Tibial artery (tissue), 4 donors: ENCODE measurements around the gene ISY1.

Experiments
- DNase-seq, 2 donors: peaks; one replicate each; pipeline ENCODE4 v3.0.0-alpha.2; 2019
- H3K27ac ChIP-seq, 2 donors: fragments of 200-600 bp; sonication (generic) in 1 of 2; 1 replicate in 1 of 2; 2 replicates in 1 of 2; pipeline ENCODE4 v1.5.1; 2018 to 2019; ENCODE audit warnings: mild to moderate bottlenecking in 1 of 2
- H3K27me3 ChIP-seq, 2 donors: fragments of 200-600 bp; sonication (generic) in 1 of 2; one replicate each; pipeline versions ENCODE4 v1.5.1 to v1.6.0; 2016 to 2019
- H3K36me3 ChIP-seq, 3 donors: fragments of 200-600 bp; sonication (generic) in 2 of 3; one replicate each; pipeline ENCODE4 v1.5.1; 2016 to 2019; ENCODE audit warnings: mild to moderate bottlenecking in 2 of 3
- H3K4me1 ChIP-seq, 4 donors: fragments of 200-600 bp; sonication (generic) in 2 of 4; 1 replicate in 3 of 4; 2 replicates in 1 of 4; pipeline ENCODE4 v1.5.1; 2016 to 2019
- H3K4me3 ChIP-seq, 2 donors: fragments of 200-600 bp; sonication (generic) in 1 of 2; 1 replicate in 1 of 2; 2 replicates in 1 of 2; pipeline ENCODE4 v1.5.1; 2018 to 2019; ENCODE audit warnings: mild to moderate bottlenecking in 2 of 2
- H3K9me3 ChIP-seq, 3 donors: fragments of 200-600 bp; sonication (generic) in 1 of 3; one replicate each; pipeline ENCODE4 v1.5.1; 2016 to 2019
- CTCF ChIP-seq, 2 experiments: fragments of 200-600 bp in 1 of 2; fragments of 450-650 bp in 1 of 2; IDR thresholded peaks; one replicate each; pipeline ENCODE4 v1.5.1; 2017 to 2019; ENCODE audit warnings: antibody characterized with exemption in 2 of 2, mild to moderate bottlenecking in 1 of 2, moderate library complexity in 1 of 2
- intact Hi-C: fragments of 100-400 bp; cut with DNase I; formaldehyde crosslinking; loops from one replicate; pipeline ENCODE4 v1.15.0; 2023; ENCODE audit warnings: low total_unique reads

The ISY1 gene

GRCh38 chr3:129085818-129086217, 75.0 kb downstream of the ISY1 start:
- DNase-seq: no peak
- H3K9me3 ChIP-seq: no peaks in the 10 kb centered on the region
- intact Hi-C loops: no loop called here
- H3K27me3 ChIP-seq: no peaks in the 10 kb centered on the region
- H3K27ac ChIP-seq: peak overlapping the region; percentile 59 to 71
- TF ChIP-seq CTCF (IDR thresholded peaks at IDR 0.05): no peak
- H3K36me3 ChIP-seq: no peaks in the 10 kb centered on the region
- no peak overlapping the region for H3K4me3 ChIP-seq
- peaks cover 4 to 14% (median 11%) of the 10 kb centered on the region in 4 donors for H3K4me1 ChIP-seq

- no peak for DNase-seq
- Histone ChIP-seq H3K9me3 (no peaks in the 10 kb centered on the region), H3K4me1 (peaks cover 4 to 14% (median 11%) of the 10 kb centered on the region in 4 donors), H3K36me3 (no peaks in the 10 kb centered on the region), H3K27ac (no peak overlapping the region), H3K27me3 (no peaks in the 10 kb centered on the region), H3K4me3 (no peak overlapping the region)
- no peak for TF ChIP-seq CTCF (IDR thresholded peaks at IDR 0.05)
- intact Hi-C loops: no loop called here
Observed at GRCh38 chr3:129085165-129085715, 75.6 kb downstream of the ISY1 start.

- no peaks in the 10 kb centered on the region for H3K9me3 ChIP-seq
- intact Hi-C loops: no loop called here
- no peaks in the 10 kb centered on the region for H3K27me3 ChIP-seq
- H3K36me3 ChIP-seq: no peaks in the 10 kb centered on the region
- TF ChIP-seq CTCF (IDR thresholded peaks at IDR 0.05): no peak
- H3K4me3 ChIP-seq: no peak overlapping the region
- no peak for DNase-seq
- H3K27ac ChIP-seq: no peak overlapping the region
- H3K4me1 ChIP-seq: peaks cover 4 to 14% (median 11%) of the 10 kb centered on the region in 4 donors
Observed at GRCh38 chr3:129084501-129084900, 76.4 kb downstream of the ISY1 start.

GRCh38 chr3:129082026-129082425, 78.8 kb downstream of the ISY1 start:
- Histone ChIP-seq H3K27me3 (no peaks in the 10 kb centered on the region), H3K9me3 (no peaks in the 10 kb centered on the region), H3K36me3 (no peaks in the 10 kb centered on the region), H3K4me1 (peaks cover 2 to 16% (median 8%) of the 10 kb centered on the region in 4 donors), H3K27ac (no peak overlapping the region), H3K4me3 (no peak overlapping the region)
- no peak for DNase-seq
- intact Hi-C loops: no loop called here
- TF ChIP-seq CTCF (IDR thresholded peaks at IDR 0.05): no peak

GRCh38 chr3:129081503-129081902, 79.4 kb downstream of the ISY1 start:
- Histone ChIP-seq H3K36me3 (no peaks in the 10 kb centered on the region), H3K4me3 (no peak overlapping the region), H3K9me3 (no peaks in the 10 kb centered on the region), H3K27me3 (no peaks in the 10 kb centered on the region), H3K4me1 (peaks cover 0 to 15% (median 2%) of the 10 kb centered on the region in 4 donors), H3K27ac (no peak overlapping the region)
- TF ChIP-seq CTCF (IDR thresholded peaks at IDR 0.05): no peak
- DNase-seq: no peak
- intact Hi-C loops: no loop called here

GRCh38 chr3:129078510-129078909, 82.4 kb downstream of the ISY1 start:
- H3K27ac ChIP-seq: no peak overlapping the region
- DNase-seq: no peak
- H3K4me1 ChIP-seq: peaks cover 0 to 10% (median 0%) of the 10 kb centered on the region in 4 donors
- TF ChIP-seq CTCF (IDR thresholded peaks at IDR 0.05): no peak
- H3K36me3 ChIP-seq: no peaks in the 10 kb centered on the region
- intact Hi-C loops: no loop called here
- no peaks in the 10 kb centered on the region for H3K27me3 ChIP-seq
- H3K4me3 ChIP-seq: no peak overlapping the region
- H3K9me3 ChIP-seq: no peaks in the 10 kb centered on the region
